Measurements from ENCODE around the gene TXNRD1.

GRCh38 chr12:104386461-104386860 is 170.9 kb downstream of the TXNRD1 start:
- TF ChIP-seq EZH2 (IDR thresholded peaks at IDR 0.05; ENCODE audit: low read length, missing control alignments), result no peak
- TF ChIP-seq, protein P1, sequence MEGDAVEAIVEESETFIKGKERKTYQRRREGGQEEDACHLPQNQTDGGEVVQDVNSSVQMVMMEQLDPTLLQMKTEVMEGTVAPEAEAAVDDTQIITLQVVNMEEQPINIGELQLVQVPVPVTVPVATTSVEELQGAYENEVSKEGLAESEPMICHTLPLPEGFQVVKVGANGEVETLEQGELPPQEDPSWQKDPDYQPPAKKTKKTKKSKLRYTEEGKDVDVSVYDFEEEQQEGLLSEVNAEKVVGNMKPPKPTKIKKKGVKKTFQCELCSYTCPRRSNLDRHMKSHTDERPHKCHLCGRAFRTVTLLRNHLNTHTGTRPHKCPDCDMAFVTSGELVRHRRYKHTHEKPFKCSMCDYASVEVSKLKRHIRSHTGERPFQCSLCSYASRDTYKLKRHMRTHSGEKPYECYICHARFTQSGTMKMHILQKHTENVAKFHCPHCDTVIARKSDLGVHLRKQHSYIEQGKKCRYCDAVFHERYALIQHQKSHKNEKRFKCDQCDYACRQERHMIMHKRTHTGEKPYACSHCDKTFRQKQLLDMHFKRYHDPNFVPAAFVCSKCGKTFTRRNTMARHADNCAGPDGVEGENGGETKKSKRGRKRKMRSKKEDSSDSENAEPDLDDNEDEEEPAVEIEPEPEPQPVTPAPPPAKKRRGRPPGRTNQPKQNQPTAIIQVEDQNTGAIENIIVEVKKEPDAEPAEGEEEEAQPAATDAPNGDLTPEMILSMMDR (conservative IDR thresholded peaks at IDR 0.05 in 1 of 2, IDR thresholded peaks at IDR 0.05 in 1 of 2; ENCODE audit: low read depth in 1 of 2, low read length in 2 of 2), result no peak
